HG03045 (cell line): Measurements from ENCODE around the gene NUPR2.
A peak's percentile ranks its signal among the peaks of the same experiment; 100 is the strongest.
"Not testable (repeated sequence)": the region's sequence is repeated elsewhere in the genome, so short reads cannot be mapped to it uniquely, and the experiment has no call there.

Source experiments
- ATAC-seq: cut with Tn5 transposase; IDR thresholded peaks from one replicate; pipeline ENCODE4 v1.9.1; 2021; ENCODE audit warnings: mild to moderate bottlenecking, moderate library complexity; ENCODE audit not compliant: unreplicated experiment

Gene NUPR2, protein sequence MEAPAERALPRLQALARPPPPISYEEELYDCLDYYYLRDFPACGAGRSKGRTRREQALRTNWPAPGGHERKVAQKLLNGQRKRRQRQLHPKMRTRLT

DNA sequence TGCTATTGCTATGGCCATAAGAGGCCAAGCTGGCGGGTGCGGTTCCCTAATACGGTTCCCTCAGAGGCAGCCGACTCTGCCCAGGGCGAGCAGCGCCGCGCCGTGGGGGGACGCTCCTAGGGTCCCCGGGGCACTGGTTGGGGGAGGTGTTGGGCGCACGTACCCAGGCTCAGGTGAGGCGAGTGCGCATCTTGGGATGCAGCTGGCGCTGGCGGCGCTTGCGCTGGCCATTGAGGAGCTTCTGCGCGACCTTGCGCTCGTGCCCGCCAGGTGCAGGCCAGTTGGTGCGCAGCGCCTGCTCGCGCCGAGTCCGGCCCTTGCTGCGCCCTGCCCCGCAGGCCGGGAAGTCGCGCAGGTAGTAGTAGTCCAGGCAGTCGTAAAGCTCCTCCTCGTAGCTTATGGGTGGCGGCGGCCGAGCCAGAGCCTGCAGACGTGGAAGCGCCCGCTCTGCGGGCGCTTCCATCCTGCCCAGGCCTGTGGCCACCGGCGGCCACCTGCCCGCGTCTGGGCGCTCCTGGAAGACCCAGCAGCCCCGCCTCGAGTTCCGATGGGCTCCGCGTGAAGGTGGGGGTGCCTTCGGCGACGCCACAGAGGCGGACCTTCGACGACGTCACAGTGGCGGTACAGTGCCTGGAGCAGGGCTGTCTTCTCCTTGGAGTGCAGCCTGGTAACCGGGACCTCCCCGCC is at the start of gene NUPR2:
Gene NUPR2, minus strand, starts transcription at position 566 of the 687 bp plus-strand sequence. Its CDS starts 103 bp downstream, at position 463.
- ATAC-seq, result no peak

DNA sequence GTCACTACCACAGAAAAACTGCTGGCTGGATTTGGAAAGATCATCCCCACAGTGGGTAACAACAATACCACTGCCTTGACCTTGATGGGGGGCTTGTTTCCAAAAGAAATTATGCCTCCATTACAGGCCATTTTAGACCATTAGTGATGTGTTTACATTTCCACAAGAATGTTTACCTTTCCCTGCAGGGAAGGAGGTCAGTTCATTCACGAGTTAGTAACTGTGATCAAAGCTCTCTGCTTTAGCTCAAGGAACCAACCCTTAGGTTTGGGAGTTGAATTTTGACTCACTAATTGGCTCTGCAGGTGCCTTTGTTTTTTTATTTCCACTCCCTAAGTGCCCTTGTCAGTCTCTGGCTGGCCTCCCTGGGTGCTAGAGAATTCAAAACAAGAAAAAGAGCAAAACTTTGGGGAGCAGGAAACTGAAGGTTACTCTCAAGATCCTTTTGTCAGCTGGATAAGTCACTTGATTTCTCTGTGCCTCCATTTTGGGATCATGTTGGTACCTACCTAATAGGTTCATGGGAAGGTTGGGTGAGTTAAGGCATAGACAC is 41.1 kb upstream of the NUPR2 start:
- no peak for ATAC-seq

DNA sequence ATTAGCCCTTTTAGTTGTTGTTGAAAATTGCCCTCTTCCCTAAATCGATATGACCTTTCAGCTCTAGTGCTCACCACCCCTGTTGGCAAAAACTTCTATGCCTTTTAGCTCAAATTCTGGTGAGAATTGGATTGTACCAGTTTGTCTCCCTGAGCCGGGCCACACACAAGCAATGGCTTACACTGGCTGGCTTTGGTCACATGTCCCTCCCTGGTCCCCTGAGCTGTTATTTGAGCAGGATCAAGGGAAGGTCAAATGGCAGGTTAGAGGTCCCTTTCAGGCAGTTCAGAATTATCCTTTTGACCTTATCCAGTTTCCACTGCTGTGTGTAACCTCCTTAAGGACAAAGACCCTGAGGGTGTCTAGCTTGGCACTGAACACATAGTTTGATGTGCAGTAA is 14.8 kb upstream of the NUPR2 start:
- not testable (repeated sequence) for ATAC-seq

DNA sequence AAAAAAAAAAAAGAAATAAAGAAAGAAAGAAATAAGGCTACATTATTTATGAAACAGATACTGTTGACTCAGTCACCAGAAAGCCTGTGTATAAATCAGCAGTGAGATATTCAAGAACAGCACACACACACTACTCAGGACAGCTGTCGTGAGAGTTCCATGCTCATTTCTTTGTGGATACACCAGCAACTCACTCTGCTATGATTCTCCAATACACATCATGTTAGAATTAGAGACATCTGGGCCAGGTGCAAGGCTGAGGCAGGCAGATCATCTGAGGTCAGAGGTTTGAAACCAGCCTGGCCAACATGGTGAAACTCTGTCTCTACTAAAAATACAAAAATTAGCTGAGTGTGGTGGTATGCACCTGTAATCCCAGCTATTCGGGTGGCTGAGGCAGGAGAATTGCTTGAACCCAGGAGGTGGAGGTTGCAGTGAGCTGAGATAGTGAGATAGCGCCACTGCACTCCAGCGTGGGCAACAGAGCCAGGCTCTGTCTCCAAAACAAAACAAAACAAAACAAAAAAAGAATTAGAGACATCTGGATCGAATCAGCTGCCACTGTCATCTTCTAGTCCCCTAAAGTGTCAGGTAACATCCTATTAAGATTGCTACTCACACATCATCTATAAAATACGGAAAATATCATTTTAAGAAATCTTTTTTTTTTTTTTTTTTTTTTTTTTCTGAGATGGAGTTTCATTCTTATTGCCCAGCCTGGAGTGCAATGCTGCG is 11.2 kb upstream of the NUPR2 start:
- ATAC-seq, result no peak

DNA sequence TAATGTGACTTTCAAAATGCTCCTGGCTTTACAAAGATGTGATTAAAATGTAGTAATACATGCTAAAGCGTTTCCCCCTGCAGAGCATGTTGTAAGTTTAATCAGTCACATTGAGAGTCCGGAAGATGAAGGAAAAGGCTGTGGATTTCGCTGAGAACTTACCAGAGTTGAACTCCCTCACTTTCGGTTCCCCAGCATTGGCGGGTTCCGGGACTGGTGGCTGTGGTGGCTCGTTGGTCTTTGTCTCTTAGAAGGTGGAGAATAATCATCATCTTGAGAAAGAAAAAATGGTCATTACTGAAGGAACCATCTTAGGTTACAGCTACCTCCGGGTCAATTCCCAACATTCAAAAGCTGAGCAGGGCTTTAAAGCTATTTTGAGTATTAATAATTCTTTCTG is 9.6 kb upstream of the NUPR2 start:
- ATAC-seq, result no peak

DNA sequence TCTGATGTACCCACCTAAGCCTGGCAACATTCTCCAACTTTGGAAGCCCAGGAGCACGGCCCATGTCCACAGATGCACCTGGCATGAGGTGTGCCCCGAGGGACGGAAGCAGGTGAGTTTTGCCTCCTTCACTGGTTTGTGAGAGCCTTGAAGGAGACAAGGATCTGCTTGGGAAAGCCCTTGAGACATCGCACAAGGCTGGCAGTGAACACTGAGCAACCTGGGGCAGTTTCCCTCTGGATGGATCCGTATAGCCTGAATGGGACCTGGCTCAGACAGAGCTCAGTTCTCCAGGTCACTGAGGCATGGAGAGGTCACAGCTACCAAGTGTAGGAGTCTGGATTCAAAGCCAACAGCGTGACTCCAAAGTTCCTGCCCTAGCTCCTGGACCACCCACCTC is 8.8 kb upstream of the NUPR2 start:
- ATAC-seq, result no peak

DNA sequence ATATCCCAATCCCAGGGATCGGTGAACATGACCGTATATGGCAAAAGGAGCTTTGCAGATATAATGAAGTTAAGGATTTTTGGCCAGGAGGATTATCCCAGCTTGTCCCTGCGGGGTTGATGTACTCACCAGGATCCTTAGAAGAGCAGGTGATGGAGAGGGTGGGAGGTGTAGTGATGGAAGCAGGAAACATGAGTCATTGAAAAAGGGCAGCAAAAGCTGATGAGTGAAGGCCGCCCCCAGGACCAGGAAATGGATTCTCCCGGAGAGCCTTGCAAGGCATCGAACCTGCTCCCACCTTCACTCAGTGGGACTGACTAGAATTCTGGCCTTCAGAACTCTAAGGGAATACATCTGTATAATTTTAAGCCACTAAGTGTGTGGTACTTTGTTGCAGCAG is 5.2 kb upstream of the NUPR2 start:
- ATAC-seq, result no peak

DNA sequence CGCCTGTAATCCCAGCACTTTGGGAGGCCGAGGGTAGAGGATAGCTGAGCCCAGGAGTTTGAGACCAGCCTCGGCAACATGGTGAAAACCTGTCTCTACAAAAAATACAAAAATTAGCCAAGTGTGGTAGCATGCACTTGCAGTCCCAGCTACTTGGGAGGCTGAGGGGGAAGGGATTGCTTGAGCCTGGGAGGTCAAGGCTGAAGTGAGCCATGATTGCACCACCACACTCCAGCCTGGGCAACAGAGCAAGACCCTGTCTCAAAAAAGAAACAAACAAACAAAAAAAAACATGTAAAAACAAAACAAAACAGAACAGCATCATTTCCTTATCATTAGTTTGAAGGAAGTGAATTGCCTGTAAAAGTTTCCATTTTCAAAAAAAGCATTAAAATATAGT is 4.0 kb downstream of the NUPR2 start:
- ATAC-seq, result not testable (repeated sequence)

DNA sequence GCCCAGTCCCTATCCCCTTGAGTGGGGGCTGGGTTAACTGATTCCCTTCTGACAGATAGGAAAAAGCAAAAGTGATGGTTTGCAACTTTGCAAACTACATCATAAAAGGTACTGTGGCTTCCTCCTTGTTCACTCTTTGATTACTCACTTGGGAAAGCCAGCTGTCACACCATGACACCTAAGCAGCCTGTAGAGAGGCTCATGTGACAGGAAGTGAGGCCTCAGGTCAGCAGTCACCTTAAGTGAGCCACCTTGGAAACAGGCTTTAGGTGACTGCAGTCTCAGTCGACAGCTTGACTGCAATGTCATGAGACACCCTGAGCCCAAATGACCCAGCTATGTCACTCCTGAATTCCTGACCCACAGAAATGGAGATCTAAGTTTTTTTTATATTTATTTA is 5.6 kb downstream of the NUPR2 start:
- ATAC-seq, result no peak

DNA sequence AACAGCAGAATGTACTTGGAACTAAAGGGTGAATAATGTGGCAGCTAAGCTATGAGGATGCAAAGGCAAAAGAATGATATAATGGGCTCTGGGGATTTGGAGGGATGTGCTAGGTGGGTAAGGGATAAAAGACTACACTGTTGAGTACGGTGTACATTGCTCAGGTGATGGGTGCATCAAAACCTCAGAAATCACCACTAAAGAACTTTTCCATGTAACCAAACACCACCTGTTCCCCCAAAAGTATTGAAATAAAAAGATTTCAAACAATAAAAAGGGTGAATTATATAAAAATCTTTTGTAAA is 8.3 kb downstream of the NUPR2 start:
- ATAC-seq, result no peak

DNA sequence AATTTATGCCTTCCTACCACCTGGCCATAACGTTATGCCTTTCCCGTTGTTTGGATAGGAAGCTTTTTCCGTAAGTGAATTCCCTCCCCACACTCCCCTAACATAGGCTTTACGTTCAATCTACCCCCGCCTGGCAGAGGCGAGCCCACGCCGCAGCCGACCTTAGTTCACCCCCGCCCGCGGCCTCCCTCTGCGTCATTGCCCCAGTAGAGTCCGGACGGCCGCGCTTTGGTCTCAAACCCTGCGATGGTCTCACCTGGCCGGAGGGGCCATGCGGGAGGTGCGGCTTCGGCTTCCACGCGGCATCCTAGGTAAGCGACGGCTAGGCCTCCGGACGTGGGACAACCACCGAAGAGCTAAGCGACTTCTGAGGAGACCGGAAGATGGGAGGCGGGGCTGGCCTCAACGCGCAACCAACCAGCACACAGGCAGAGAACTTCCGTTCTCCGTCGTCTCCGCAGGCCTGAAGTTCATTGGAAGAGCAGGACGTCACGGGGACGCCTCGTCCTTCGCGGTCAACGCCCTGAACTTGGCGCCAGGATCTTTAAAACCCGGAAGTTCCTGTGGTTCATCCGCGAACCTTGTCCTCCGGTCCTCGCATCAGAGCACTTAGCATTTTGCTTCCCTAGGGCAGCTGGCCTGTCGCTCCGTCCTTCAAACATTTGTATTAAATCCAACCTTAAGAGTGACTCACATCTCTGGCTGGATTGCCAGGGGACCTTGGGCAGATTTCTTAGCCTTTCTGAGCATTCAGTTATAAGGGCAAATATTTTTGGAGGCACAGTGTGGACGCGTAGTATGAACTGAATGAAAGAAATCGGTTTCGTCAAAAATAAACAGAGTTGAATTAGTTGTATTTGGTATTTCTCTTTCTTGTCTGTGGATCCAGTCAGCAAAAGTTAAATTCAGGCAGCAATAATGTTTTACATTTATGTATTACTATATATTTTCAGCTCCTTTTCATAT is 9.8 kb downstream of the NUPR2 start, which contains the start of gene CHCHD2:
Gene CHCHD2, minus strand, starts transcription at position 369 of the 966 bp plus-strand sequence. Its CDS starts 63 bp downstream, at position 306.
- peak; percentile 99 for ATAC-seq

DNA sequence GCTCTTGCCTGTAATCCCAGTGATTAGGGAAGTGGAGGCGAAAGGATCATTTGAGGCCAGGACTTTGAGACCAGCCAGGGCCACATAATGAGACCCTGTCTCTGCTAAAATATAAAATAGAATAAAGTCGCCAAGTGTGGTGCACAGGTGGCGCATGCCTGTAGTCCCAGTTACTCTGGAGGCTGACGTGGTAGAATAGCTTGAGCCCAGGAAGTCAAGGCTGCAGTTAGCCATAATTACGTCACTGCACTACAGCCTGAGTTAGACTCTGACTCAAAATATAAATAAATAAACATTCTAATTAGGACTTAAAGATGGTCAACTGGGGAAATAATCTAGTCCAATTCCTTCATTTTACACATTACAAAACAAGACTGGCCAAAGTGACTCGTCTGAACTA is 10.7 kb downstream of the NUPR2 start:
- no peak for ATAC-seq

DNA sequence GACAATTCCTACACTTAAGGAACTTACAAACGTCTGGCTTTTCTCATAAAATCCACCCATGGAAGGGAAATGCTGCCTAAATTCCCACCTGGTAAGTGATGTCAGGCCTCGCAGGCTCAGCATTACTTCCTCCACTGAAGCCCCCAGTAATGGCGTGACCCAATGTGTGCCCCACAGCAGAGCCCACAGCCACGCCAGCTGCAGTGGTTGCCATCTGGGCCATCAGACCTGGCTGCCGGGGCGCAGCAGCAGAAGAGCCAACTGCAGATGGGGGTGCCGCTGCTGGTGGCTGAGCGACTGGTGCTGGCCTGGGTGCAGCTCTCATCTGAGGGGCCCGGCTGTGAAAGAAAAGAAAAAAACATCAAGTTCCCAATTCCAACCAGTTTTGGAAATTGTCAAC is 12.1 kb downstream of the NUPR2 start:
- ATAC-seq, result not testable (repeated sequence)

DNA sequence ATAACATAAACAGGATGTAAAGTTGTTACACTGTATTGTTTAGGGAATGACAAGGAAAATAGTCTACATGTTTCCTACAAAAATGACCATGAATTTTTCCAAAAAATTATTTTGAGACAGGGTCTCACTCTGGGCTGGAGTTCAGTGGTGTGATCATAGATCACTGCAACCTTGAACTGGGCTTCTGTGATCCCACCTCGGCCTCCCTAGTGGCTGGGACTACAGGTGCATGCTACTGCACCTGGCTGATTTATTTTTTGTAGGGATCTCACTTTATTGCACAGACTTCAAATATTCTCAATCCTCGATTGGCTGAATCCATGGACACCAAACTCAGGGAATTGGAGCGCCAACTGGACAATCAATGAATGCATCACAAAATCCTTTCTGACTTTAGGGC is 16.6 kb downstream of the NUPR2 start:
- no peak for ATAC-seq

DNA sequence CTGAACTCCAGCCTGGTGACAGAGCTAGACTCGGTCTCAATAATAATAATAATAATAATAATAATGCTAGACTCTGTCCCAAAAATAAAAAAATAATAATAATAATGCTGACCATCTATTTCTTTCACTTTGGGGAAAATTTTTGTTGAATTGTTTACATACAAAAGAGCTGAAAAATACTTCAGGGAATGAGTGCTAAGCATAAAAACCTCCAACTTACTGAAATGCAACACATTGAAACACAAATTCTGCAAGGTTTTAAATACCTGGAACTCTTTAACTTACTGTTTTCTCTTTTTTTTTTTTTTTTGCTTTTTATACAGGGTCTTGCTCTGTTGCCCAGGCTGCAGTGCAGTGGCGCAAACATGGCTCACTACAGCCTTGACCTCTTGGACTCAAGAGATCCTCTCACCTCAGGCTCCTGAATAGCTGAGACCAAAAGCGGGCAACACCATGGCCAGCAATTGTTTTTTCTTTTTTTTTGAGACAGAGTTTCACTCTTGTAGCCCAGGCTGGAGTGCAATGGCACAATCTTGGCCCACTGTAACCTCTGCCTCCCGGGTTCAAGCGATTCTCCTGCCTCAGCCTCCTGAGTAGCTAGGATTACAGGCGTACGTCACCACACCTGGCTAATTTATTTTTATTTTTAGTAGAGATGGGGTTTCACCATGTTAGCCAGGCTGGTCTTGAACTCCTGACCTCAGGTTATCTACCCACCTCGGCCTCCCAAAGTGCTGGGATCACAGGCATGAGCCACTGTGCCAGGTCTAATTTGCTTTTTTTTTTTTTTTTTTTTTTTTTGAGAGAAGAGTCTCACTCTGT is 17.8 kb downstream of the NUPR2 start:
- not testable (repeated sequence) for ATAC-seq

DNA sequence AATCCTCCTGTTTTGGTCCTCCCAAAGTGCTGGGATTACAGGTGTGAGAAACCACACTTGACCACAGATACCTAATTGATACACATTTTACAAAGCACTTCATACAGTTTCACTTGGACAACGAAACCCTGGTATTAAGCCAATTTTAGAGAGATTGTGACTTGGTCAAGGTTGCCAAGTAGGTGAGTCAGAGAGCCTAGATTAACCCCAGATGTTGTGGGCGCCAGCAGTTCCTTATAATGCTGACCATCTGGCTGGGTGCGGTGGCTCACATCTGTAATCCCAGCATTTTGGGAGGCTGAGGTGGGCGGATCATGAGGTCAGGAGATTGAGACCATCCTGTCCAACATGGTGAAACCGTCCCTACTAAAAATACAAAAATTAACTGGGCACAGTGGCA is 18.5 kb downstream of the NUPR2 start:
- no peak for ATAC-seq

DNA sequence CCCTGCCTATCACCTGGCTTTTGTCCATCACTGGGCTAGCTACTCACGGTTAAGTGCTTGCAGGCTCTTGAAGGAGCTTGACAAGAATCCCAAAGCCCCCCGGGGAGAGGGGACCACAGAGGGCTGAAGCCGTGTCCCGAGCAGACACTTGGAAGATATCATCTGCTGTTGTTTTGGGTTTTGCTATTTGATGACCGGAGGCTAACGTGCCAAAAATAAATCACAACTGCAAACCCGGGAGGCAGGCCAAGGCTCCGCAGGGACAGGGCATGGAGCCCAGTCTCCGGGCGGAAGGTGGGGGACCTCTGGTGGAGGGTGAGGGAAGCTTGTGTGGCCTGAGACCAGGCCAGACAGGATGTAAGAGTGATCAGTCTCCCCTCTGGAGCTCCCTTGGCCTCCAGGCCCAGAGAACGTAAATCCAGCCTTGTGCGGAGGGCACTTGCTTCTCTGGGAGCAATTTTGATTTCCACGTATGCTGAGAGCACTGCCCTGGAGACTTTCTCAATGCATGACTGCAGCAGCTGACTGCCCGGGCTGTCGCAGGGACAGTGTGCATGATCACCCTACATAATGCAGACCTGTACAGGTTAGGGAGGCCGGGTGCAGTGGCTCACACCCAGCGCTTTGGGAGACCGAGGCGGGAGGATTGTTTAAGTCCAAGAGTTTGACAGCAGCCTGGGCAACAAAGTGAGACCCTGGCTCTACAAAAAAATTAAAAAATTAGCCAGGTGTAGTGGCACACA is 23.3 kb downstream of the NUPR2 start, which contains the start of gene PHKG1:
Gene PHKG1, minus strand, starts transcription at position 164 of the 743 bp plus-strand sequence. CDS start 4,011 bp downstream, outside the sequence.
- ATAC-seq, result no peak

DNA sequence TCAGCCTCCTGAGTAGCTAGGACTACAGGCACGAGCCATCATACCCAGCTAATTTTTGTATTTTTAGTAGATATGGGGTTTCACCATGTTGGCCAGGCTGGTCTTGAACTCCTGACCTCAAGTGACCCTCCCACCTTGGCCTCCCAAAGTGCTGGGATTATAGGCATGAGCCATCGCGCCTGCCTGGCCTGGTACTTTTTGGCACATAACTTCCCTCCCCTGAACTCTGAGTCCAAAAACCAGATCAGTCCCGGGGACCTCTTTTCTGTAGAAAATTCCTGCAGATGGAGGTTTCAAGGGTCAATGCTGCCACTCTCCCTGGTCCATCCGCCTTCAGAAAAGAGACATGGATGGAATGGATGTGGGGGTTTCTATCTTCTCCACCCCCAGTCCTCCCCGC is 23.8 kb downstream of the NUPR2 start:
- not testable (repeated sequence) for ATAC-seq

DNA sequence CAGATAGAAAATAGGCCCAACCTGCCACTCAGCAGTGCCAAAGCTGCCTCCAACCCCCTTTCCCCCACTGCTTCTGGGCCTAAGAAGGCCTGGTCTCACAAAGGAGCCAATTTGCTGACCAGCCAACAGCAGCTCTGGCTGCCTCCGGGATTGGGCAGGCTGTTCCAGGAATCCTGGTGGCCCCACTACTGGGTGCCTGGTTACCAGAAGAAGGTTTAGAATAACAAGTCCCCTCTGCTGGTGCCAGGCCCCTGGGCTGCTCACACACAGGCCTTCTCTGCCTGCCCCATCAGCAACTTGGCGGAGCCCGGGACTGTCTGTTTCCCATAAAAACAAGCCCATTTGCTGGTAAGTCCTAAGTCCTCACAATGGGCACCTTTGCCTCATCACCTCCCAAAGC is 24.6 kb downstream of the NUPR2 start:
- ATAC-seq, result no peak
